ENCODE results near the gene DPYD.

DNA sequence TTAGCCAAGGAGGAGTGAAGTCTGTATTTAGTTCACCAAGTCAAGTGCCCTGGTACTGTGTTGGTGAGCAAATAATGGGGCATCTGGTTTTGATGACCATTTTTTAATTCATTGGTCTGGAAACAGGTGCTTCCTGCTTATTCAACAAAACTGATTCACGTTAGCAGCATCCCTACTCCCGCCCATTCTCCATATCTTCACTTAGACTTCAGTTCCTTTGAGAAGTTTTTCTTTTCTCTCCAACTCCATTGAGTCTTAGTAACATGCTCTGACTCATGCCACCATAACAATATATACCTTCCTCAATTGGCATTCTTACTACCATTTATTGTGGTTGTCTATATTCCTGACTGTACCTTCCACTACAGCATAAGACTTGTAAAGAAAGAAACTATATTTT is 468.9 kb downstream of the DPYD start:
- TF ChIP-seq FOXA1 (IDR thresholded peaks at IDR 0.05) (no peak), L3MBTL2 (conservative IDR thresholded peaks at IDR 0.05) (no peak), CTBP1 (IDR thresholded peaks at IDR 0.05; ENCODE audit: borderline replicate concordance) (no peak), FOXM1 (IDR thresholded peaks at IDR 0.05; ENCODE audit: borderline replicate concordance) (no peak), SUZ12 (IDR thresholded peaks at IDR 0.05) (no peak), ZNF384 (IDR thresholded peaks at IDR 0.05) (no peak), TARDBP (IDR thresholded peaks at IDR 0.05) (no peak), FOXK2 (IDR thresholded peaks at IDR 0.05) (no peak), ARNT (IDR thresholded peaks at IDR 0.05) (no peak)

Data from HEK293T (cell line).